ENCODE measurements around the gene FAF2.

The FAF2 gene

GRCh38 chr5:176525677-176526076 is 77.5 kb downstream of the FAF2 start:
- H3K4me3 Mint-ChIP-seq: no peak overlapping the region
- H3K27ac Mint-ChIP-seq: peak overlapping the region; percentile 5
- no peaks in the 10 kb centered on the region for H3K9me3 Mint-ChIP-seq (ENCODE audit: low read depth)
- H3K27me3 Mint-ChIP-seq: no peaks in the 10 kb centered on the region
- peaks cover 40% of the 10 kb centered on the region for H3K4me1 Mint-ChIP-seq (ENCODE audit: low read depth)
- no peaks in the 10 kb centered on the region for H3K36me3 Mint-ChIP-seq

GRCh38 chr5:176526462-176526861 is 78.3 kb downstream of the FAF2 start:
- H3K4me1 Mint-ChIP-seq (ENCODE audit: low read depth): peaks cover 47% of the 10 kb centered on the region
- H3K27me3 Mint-ChIP-seq: no peaks in the 10 kb centered on the region
- peaks cover 2% of the 10 kb centered on the region for H3K36me3 Mint-ChIP-seq
- H3K9me3 Mint-ChIP-seq (ENCODE audit: low read depth): no peaks in the 10 kb centered on the region
- H3K27ac Mint-ChIP-seq: peak overlapping the region; percentile 64
- no peak overlapping the region for H3K4me3 Mint-ChIP-seq

GRCh38 chr5:176527246-176528222 is 79.3 kb downstream of the FAF2 start:
- H3K4me1 Mint-ChIP-seq (ENCODE audit: low read depth): peaks cover 53% of the 10 kb centered on the region
- no peak overlapping the region for H3K4me3 Mint-ChIP-seq
- no peaks in the 10 kb centered on the region for H3K9me3 Mint-ChIP-seq (ENCODE audit: low read depth)
- H3K27ac Mint-ChIP-seq: peak overlapping the region; percentile 82
- H3K36me3 Mint-ChIP-seq: peaks cover 2% of the 10 kb centered on the region
- no peaks in the 10 kb centered on the region for H3K27me3 Mint-ChIP-seq

GRCh38 chr5:176528301-176528700 is 80.1 kb downstream of the FAF2 start:
- Mint-ChIP-seq H3K4me3 (peak overlapping the region; percentile 35), H3K9me3 (ENCODE audit: low read depth) (no peaks in the 10 kb centered on the region), H3K4me1 (ENCODE audit: low read depth) (peaks cover 51% of the 10 kb centered on the region), H3K27me3 (no peaks in the 10 kb centered on the region), H3K27ac (peak overlapping the region; percentile 82), H3K36me3 (peaks cover 2% of the 10 kb centered on the region)

- no peaks in the 10 kb centered on the region for H3K9me3 Mint-ChIP-seq (ENCODE audit: low read depth)
- H3K4me1 Mint-ChIP-seq (ENCODE audit: low read depth): peaks cover 52% of the 10 kb centered on the region
- H3K36me3 Mint-ChIP-seq: peaks cover 2% of the 10 kb centered on the region
- H3K27ac Mint-ChIP-seq: peak overlapping the region; percentile 82
- no peaks in the 10 kb centered on the region for H3K27me3 Mint-ChIP-seq
- no peak overlapping the region for H3K4me3 Mint-ChIP-seq
These were observed 80.6 kb downstream of the FAF2 start for GRCh38 chr5:176528761-176529115.

GRCh38 chr5:176529116-176529740 is 81.0 kb downstream of the FAF2 start:
- H3K9me3 Mint-ChIP-seq (ENCODE audit: low read depth): no peaks in the 10 kb centered on the region
- no peaks in the 10 kb centered on the region for H3K27me3 Mint-ChIP-seq
- peaks cover 2% of the 10 kb centered on the region for H3K36me3 Mint-ChIP-seq
- peaks cover 54% of the 10 kb centered on the region for H3K4me1 Mint-ChIP-seq (ENCODE audit: low read depth)
- H3K27ac Mint-ChIP-seq: peak overlapping the region; percentile 86
- H3K4me3 Mint-ChIP-seq: peak overlapping the region; percentile 72

- no peaks in the 10 kb centered on the region for H3K27me3 Mint-ChIP-seq
- no peaks in the 10 kb centered on the region for H3K9me3 Mint-ChIP-seq (ENCODE audit: low read depth)
- peak overlapping the region; percentile 72 for H3K4me3 Mint-ChIP-seq
- H3K36me3 Mint-ChIP-seq: peaks cover 2% of the 10 kb centered on the region
- H3K27ac Mint-ChIP-seq: peak overlapping the region; percentile 86
- H3K4me1 Mint-ChIP-seq (ENCODE audit: low read depth): peaks cover 59% of the 10 kb centered on the region
These were observed 81.6 kb downstream of the FAF2 start for GRCh38 chr5:176529741-176530141.

- H3K4me1 Mint-ChIP-seq (ENCODE audit: low read depth): peaks cover 62% of the 10 kb centered on the region
- no peaks in the 10 kb centered on the region for H3K27me3 Mint-ChIP-seq
- no peak overlapping the region for H3K27ac Mint-ChIP-seq
- peak overlapping the region; percentile 76 for H3K4me3 Mint-ChIP-seq
- H3K36me3 Mint-ChIP-seq: peaks cover 2% of the 10 kb centered on the region
- H3K9me3 Mint-ChIP-seq (ENCODE audit: low read depth): no peaks in the 10 kb centered on the region
These were observed 82.3 kb downstream of the FAF2 start for GRCh38 chr5:176530393-176530982.

GRCh38 chr5:176530983-176531901 is 83.1 kb downstream of the FAF2 start:
- H3K27me3 Mint-ChIP-seq: no peaks in the 10 kb centered on the region
- H3K4me3 Mint-ChIP-seq: peak overlapping the region; percentile 76
- H3K9me3 Mint-ChIP-seq (ENCODE audit: low read depth): no peaks in the 10 kb centered on the region
- peak overlapping the region; percentile 92 for H3K27ac Mint-ChIP-seq
- H3K4me1 Mint-ChIP-seq (ENCODE audit: low read depth): peaks cover 61% of the 10 kb centered on the region
- peaks cover 2% of the 10 kb centered on the region for H3K36me3 Mint-ChIP-seq

GRCh38 chr5:176531902-176532493 is 83.8 kb downstream of the FAF2 start:
- no peaks in the 10 kb centered on the region for H3K9me3 Mint-ChIP-seq (ENCODE audit: low read depth)
- no peaks in the 10 kb centered on the region for H3K27me3 Mint-ChIP-seq
- H3K27ac Mint-ChIP-seq: peak overlapping the region; percentile 16
- H3K36me3 Mint-ChIP-seq: peaks cover 2% of the 10 kb centered on the region
- peak overlapping the region; percentile 27 for H3K4me3 Mint-ChIP-seq
- peaks cover 60% of the 10 kb centered on the region for H3K4me1 Mint-ChIP-seq (ENCODE audit: low read depth)

GRCh38 chr5:176532795-176533194 is 84.6 kb downstream of the FAF2 start:
- peak overlapping the region; percentile 99 for H3K27ac Mint-ChIP-seq
- peak overlapping the region; percentile 97 for H3K4me3 Mint-ChIP-seq
- peaks cover 2% of the 10 kb centered on the region for H3K36me3 Mint-ChIP-seq
- H3K27me3 Mint-ChIP-seq: no peaks in the 10 kb centered on the region
- no peaks in the 10 kb centered on the region for H3K9me3 Mint-ChIP-seq (ENCODE audit: low read depth)
- H3K4me1 Mint-ChIP-seq (ENCODE audit: low read depth): peaks cover 52% of the 10 kb centered on the region

- Mint-ChIP-seq H3K4me1 (ENCODE audit: low read depth) (peaks cover 52% of the 10 kb centered on the region), H3K4me3 (peak overlapping the region; percentile 97), H3K27ac (peak overlapping the region; percentile 99), H3K27me3 (no peaks in the 10 kb centered on the region), H3K36me3 (peaks cover 2% of the 10 kb centered on the region), H3K9me3 (ENCODE audit: low read depth) (no peaks in the 10 kb centered on the region)
These were observed 85.2 kb downstream of the FAF2 start for GRCh38 chr5:176533390-176533789.

GRCh38 chr5:176533894-176534611 is 85.9 kb downstream of the FAF2 start:
- peaks cover 55% of the 10 kb centered on the region for H3K4me1 Mint-ChIP-seq (ENCODE audit: low read depth)
- H3K27me3 Mint-ChIP-seq: no peaks in the 10 kb centered on the region
- H3K9me3 Mint-ChIP-seq (ENCODE audit: low read depth): no peaks in the 10 kb centered on the region
- peak overlapping the region; percentile 99 for H3K27ac Mint-ChIP-seq
- H3K4me3 Mint-ChIP-seq: peak overlapping the region; percentile 97
- H3K36me3 Mint-ChIP-seq: peaks cover 2% of the 10 kb centered on the region

Data from activated naive CD8-positive, alpha-beta T cell (primary cell).